GM19025 (cell line): Measurements from ENCODE around the gene TXNRD2.

ENCODE experiments used
- ATAC-seq: cut with Tn5 transposase; IDR thresholded peaks from one replicate; pipeline ENCODE4 v1.9.1; 2021; ENCODE audit warnings: mild to moderate bottlenecking, low read depth, moderate library complexity; ENCODE audit not compliant: unreplicated experiment

TXNRD2 gene

GRCh38 chr22:19969141-19969928 is 27.7 kb upstream of the TXNRD2 start:
- ATAC-seq, result no peak

GRCh38 chr22:19968450-19968891 is 26.9 kb upstream of the TXNRD2 start:
- no peak for ATAC-seq

DNA sequence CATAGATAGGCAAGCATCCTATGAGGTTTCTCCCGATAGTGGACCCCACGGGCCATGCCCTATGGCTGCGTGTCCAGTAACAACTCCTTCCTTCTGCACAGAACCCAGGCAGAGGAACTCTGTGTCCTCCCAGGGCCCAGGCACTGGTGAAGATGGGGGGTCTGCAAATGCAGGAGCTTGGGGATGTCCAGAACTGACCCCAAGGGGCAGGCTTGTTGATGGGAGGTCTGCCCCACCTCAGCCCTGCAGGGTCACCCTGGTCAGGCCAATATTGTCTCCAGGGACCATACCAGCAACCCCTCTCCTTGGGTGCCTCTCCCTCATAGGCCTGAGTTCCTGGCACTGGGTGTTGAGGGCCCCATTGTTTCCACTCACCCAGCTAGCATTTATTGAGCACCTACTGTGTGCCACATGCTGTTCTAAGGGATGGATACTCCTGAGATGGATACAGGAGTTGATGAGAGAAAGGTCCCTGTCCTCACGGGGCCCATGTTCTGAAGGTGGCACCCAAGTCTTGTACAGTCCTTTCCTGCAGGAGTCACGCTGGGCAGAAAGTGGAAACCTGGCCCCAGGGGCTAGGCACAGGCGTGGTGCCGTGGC is 26.3 kb upstream of the TXNRD2 start:
- no peak for ATAC-seq

DNA sequence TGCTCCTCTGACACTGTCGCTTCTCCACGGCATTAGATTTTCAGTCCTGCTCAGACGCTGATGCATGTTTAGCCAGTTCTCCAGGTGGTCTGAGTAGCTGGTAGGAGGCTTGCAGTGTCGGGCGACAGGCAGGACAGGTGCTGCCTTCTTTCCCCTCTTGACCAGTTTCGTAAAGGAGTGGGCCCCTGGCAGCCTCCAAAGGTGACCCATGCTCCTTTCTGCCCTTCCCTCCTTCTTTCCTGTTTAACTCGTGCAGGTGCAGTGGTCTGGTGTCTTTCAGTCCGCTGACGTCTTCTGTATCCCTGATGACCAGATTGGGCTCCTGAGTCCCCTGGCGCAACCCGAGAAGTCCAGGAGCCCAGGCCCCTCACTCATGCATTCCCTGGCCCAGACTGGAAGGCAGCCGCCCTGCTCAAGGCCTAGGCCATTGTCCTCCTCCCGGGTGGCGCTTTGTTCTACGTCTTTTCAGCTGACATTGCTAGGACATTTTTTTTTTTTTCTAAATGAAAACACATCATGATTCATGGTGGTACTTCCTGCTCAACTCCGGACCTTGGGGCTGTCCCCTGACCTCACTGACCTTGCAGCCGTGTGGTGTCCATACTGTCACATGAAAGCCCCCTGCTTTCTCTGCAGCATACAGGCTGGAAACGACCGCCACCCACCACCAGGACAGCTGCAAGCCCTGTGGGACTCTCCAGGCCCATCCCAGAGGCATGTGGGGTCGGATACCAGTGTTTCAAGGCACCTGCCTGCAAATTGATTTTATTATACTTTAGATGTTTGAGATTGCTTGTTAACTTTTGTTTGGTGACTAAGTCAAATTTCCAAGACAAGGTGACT is 25.5 kb upstream of the TXNRD2 start:
- no peak for ATAC-seq

- ATAC-seq, result no peak
Measured at GRCh38 chr22:19965771-19966709, 24.4 kb upstream of the TXNRD2 start.

DNA sequence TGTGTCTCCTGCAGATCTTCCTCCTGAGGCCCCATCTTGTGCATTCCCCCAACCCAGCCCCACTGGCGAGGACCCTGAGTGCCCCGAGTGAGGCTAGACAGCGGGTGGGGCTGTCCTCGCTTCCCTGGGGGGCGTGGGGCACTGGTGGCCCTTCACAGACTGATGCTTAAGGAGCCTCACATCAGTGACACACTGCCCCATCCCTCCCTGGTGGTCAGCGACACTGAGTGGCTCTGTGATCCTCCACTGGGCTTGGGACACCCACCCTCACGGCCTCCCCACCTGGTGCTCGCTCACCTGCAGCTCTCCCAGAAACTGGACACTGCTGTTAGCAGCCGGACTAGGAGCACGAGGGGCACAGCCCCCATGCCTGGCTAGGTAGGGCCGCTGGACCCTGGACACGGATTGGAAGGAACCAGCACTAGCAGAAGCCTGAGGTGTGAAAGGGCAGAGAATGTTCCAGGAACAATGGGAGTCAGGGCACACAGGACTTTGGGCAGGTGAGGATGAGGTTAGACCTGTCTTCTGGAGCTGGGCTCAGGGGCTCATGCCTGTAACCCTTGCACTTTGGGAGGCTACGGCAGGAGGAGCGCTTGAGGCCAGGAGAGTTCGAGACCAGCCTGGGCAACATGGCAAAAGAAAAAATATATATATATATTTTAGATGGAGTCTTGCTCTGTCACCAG is 23.2 kb upstream of the TXNRD2 start:
- ATAC-seq, result no peak

DNA sequence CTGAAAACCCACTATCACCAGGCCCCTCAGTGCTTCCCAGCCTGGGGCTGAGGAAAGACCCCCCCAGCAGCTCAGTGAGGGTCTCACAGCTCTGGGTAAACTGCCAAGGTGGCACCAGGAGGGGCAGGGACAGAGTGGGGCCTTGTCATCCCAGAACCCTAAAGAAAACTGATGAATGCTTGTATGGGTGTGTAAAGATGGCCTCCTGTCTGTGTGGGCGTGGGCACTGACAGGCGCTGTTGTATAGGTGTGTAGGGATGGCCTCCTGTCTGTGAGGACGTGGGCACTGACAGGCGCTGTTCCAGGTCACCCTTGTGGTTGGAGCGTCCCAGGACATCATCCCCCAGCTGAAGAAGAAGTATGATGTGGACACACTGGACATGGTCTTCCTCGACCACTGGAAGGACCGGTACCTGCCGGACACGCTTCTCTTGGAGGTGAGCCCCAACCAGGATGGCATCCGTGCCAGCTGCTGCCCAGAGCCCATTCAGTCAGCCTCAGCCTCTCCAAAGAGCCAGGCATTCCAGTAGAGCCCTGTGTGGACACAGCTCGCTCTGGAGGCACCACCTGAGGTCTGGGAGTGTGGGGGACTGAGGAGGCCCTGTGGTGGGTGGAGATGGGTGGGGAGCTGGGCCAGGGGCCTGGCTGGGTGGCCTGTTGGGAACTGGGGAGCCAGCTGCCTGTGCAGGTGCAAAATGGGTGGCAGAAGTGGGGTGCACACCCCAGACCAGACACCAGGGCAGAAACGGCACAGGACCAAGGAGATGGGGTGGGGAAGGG is 22.4 kb upstream of the TXNRD2 start:
- no peak for ATAC-seq

DNA sequence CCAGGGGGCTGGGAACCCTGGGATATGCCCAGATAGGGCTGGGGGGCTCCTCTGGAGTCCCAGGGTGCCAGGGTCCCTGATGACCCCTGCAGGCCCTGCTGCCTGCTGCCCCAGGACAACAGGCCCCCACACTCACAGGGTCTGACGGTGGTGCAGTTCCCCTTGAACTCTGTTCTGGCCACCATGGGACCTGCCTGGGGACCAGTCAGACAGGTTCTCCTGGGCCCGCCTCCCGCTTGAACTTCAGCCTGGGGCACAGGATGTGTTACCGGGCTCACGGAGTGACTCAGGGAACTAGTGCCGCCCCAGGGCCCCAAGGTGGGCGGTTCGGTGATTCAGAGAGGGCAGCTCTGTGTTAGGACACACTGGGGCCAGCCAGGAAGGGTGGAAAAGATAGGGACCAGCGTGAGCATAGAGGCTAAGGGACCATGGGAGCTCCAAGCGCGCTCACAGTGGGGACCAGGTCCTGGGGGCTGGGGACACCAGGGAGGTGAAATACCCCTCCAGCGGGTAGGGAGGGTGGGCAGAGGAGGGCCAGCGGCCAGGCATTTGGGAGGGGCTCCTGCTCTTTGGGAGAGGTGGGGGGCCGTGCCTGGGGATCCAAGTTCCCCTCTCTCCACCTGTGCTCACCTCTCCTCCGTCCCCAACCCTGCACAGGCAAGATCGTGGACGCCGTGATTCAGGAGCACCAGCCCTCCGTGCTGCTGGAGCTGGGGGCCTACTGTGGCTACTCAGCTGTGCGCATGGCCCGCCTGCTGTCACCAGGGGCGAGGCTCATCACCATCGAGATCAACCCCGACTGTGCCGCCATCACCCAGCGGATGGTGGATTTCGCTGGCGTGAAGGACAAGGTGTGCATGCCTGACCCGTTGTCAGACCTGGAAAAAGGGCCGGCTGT is 21.5 kb upstream of the TXNRD2 start:
- no peak for ATAC-seq

GRCh38 chr22:19962246-19962908 is 20.8 kb upstream of the TXNRD2 start:
- no peak for ATAC-seq

DNA sequence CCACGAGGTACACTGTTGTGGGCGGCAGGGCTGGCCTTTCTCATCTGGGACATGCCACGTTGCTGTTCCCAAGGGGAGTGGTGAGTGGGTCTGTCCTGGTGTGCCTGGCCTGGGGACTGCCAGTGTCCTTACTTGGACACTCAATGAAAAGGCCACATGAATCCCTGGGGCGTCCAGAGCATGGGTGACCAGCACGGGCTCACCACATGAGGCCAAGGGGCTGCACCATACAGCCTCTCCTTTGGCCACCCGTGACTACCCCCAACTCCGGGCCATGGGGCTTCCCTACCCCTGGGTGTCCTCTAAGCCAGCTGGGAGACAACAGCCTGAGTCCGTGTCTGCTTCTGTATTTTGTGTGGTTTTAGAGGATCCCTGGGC is 20.2 kb upstream of the TXNRD2 start:
- ATAC-seq, result no peak

GRCh38 chr22:19961201-19961580 is 19.6 kb upstream of the TXNRD2 start:
- no peak for ATAC-seq

DNA sequence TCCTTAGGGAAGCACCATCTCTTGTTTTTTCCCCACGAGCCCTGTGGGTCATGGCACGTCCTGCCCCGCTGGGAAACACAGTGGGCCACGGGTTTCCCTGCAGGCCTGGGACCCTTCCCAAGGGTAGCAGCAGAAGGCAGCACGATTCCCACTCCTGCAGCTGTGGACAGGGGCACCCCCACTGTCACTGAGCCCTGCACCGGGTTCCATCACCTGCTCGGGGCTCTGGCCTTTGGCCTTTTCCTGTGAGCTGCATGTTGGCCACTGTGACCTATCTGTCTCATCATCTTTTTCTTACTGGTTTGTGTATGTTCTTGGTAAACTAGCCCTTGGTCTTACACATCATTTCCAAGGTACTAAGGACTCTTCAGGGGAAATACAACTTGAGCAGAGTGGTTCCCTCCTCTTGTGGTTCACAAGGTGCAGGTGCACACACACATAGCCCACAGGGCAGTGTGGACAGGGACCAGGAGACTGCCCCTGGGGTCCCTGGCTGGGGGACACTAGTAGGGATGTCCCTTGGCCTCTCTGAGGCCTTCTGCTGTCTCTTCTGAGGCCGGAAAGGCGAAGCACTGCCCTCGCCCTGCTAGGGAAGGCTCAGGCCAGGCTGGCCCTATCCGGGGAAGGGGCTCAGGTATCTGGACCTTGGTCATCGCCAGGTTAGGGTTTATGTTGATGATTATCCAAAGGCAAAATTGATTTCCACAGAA is 19.0 kb upstream of the TXNRD2 start:
- ATAC-seq, result no peak

DNA sequence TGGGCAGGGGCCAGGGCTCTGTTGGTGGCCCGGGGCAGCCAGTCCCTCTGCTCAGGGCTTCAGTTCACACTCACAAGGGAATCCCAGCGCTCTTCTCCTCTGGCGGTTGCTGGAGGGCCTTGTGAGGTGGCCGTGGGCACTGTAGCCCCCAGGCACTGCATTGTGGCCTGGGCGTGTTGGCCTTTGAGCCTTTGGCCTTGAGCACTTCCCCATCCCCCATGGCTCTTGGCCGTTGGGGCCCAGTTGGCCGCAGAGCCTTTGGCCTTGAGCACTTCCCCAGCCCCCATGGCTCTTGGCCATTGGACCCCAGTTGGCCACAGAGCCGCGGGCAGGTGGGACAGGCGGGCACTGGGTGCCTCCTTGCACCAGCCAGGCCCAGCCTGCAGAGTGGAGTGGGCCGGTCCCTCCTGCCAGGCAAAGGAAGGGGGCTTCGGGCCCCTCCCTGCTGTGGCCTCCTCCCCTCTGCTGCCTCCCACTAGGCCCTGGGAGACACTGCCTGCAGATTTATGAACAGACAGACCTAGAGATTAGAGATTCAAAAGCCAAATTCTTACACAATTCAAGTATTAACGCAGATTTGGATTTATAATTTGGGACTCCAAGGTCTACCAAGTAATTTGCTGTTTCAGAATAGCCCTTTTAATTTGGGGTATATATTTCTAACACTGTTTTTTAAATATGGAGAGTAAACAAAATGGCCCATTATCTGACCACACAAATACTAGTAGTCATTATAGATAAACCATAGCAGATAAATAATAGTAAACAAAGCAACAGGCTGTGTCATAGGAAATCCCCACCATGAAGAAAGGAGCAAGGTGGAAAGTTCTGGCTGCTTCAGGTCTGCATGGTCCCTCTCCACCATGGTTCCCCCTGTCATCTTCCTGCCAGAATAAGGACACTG is 18.2 kb upstream of the TXNRD2 start:
- no peak for ATAC-seq

DNA sequence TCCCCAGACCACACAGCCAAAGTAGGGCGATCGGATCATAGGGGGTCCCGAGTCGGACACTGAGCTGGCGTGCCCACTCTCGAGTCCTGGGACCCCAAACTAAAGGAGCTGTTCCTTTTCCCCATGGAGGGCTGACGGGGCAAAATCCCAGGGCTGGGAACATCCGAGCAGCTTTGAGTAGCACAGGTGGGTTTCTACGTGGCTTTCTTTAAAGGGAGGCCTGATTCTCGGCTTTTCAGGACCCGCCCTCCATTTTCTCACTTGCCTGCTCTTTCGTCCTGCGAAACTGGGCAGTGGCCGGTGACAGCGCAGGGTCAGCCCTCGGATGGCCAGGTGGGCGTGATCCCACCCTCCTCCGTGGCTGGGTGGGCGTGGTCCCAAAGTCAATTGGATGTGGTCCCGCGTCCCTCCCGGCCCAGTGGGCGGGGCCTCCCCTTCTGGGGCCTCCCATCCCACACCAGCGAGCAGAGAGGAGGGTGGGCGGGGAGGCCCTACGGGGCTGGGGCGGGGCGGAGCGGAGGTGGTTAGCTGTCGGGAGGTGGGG is 17.5 kb upstream of the TXNRD2 start:
- ATAC-seq, result no peak
